GM19239 (cell line): ENCODE results near the gene AMBN.

Source experiments
- DNase-seq: peaks from one replicate; pipeline ENCODE4 v3.0.0; 2011; ENCODE audit warnings: low spot score; ENCODE audit not compliant: insufficient read length
- FAIRE-seq: peaks from 2 replicates; lab custom pipeline; 2011; peaks lifted over from hg19 to GRCh38; lab: Jason Lieb, UNC

AMBN gene, protein sequence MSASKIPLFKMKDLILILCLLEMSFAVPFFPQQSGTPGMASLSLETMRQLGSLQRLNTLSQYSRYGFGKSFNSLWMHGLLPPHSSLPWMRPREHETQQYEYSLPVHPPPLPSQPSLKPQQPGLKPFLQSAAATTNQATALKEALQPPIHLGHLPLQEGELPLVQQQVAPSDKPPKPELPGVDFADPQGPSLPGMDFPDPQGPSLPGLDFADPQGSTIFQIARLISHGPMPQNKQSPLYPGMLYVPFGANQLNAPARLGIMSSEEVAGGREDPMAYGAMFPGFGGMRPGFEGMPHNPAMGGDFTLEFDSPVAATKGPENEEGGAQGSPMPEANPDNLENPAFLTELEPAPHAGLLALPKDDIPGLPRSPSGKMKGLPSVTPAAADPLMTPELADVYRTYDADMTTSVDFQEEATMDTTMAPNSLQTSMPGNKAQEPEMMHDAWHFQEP

GRCh38 chr4:70591955-70592582 is at the start of gene AMBN:
Gene AMBN, plus strand, starts transcription at chr4:70592256. Its CDS starts 103 bp downstream, at chr4:70592359.
- FAIRE-seq (no peak), DNase-seq (no peak)

- FAIRE-seq: no peak
- DNase-seq: no peak
Observed at GRCh38 chr4:70544279-70544868, 47.7 kb upstream of the AMBN start.

DNA sequence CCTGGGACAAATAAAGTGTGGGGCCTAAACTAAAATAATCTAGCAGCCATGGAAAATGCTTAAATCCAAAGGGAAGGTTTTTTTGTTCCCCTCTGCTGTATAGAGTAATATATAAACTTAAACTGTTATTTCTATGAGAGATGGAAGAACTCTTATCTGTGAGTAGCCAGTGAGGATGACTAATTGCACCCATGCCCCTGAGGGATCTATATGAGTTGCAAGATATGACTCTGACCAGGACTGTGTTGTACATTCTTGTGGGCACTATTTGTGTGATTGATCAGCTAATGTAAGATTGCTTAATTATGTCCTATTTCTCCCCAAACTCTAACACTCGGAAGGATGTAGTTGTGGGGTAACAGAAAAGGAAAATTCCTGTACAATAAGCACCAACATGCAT is 35.2 kb upstream of the AMBN start:
- no peak for DNase-seq
- no peak for FAIRE-seq

GRCh38 chr4:70559211-70559830 is 32.7 kb upstream of the AMBN start:
- DNase-seq: peak; percentile 44
- peak; percentile 93 for FAIRE-seq

- FAIRE-seq (no peak), DNase-seq (no peak)
Observed at GRCh38 chr4:70559924-70560323, 32.1 kb upstream of the AMBN start.

DNA sequence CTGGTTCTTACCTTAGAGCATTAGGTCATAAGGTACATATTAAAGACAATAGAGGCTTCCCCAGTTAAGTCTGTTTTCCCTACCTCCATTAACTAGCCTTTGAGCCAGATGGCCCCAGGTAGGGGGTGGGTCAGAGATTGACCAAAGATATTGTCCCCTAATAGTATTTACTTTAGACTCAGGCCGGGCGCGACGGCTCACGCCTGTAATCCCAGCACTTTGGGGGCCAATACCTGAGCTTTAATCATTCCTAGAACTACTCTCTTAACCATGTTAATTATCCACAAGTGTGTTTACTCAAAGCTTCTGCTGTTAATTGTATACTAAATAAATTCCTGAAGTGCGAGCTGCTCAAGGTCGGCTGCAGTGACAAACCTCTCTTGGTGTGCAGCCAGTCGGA is 28.0 kb upstream of the AMBN start:
- FAIRE-seq (no peak), DNase-seq (no peak)

DNA sequence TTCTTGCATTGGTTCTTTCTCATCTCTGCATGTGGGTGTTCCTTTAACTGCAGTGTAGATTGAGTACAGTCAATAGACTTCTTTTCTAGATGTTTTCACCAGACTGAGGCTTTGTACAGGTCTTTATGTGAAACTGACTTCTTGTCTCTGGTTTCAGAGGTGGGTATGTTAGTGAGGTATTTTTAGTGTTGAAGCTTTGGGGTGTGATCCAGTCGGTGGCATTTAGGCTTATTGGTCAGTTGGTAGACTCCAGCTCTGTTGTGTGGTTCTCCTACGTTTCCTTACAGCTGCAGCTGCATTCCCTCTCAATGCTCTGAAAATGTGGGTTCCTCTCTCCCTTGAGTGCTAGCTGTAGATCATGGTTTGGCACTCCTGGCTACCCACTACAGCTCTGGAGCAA is 21.3 kb upstream of the AMBN start:
- DNase-seq: no peak
- FAIRE-seq: no peak

DNA sequence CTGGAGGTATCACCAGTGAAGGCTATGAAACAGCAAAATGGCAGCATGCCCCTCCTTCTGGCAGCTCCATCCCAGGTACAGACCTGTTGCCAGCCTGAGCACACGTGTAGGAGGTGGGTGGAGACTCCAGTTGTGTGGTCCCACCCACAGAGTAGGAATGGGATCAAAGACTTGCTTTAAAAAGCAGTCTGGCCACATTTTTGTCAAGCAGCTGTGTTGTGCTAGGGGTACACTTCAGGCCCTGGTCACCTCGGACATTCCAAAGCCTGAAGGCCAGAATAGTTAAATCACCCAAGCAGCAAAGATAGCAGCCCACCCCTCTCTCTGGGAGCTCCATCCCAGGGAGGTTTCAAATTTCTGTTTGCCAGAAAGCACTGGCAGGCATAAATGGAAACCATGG is 20.3 kb upstream of the AMBN start:
- DNase-seq (no peak), FAIRE-seq (no peak)

DNA sequence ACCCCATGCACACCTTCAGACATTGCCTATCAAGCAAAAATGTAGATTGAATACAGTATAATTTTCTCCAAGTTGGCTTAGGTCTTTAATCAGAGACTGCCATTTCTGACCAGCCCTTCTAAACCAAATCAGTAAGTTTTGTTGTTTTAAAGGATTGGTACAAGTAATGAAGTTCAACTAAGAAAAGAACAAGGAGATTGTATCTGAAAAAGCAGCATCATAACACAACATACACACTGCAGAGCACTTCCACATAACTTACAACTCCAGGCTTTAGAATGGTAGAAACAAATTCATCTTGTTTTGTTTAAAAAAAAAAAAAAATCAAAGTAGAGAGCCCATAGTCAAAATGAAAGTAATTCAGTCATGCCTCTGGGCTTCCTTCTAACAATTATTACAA is 16.1 kb upstream of the AMBN start:
- no peak for DNase-seq
- FAIRE-seq: no peak

DNA sequence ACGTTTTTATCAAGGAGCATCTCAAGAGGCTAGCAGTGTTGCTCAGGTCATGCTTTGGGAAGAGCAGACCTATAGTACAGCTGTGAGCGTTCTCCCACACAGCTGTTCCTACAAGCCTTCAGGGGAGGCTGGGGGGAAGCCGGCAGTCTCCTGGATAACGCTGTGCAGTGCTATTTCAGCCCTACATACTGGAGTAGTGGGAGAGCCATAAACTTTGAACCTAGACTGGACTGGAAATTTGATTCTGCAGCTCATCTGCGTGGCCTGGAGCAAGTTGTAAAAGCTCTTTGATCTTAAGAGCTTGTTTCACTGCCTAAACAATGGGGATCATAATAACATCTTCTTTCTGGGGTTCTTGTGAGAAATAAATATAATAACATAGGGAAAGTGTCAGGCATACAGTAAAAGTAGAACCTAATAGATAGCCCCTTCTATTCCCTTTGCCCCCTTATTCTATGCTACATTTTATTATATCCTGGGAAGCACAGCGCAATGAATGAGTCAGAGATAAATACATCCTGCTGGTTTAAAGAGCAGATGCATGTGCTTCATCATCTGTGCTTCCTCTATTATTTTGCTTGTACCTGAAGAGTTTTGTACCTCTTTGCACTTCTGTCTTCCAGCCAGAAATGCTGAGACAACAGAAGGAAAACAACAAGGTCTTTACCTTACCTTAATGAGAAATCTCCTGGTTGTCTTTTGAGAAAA is 14.7 kb upstream of the AMBN start:
- no peak for FAIRE-seq

DNA sequence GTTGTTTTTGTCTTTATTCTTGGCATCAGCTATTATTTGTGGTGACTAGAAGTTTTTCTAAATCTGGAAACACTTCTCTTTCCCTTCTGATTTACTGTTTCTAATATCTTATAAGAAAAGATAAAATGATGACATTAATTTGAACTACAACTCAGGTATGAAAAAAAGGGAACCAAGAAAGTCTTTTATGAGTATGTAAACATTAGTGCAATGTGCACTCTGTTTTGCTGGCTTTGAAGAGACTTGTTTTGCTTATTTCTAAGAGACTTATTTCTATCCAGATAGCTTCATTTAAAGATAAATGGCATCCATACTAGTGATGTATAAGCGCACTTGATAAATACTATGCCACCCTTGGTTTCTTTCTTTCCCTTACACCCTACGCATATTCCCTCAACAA is 10.1 kb upstream of the AMBN start:
- FAIRE-seq (peak; percentile 21), DNase-seq (no peak)

More for the DNA sequence above, 14.7 kb upstream of the AMBN start:
- DNase-seq: no peak

DNA sequence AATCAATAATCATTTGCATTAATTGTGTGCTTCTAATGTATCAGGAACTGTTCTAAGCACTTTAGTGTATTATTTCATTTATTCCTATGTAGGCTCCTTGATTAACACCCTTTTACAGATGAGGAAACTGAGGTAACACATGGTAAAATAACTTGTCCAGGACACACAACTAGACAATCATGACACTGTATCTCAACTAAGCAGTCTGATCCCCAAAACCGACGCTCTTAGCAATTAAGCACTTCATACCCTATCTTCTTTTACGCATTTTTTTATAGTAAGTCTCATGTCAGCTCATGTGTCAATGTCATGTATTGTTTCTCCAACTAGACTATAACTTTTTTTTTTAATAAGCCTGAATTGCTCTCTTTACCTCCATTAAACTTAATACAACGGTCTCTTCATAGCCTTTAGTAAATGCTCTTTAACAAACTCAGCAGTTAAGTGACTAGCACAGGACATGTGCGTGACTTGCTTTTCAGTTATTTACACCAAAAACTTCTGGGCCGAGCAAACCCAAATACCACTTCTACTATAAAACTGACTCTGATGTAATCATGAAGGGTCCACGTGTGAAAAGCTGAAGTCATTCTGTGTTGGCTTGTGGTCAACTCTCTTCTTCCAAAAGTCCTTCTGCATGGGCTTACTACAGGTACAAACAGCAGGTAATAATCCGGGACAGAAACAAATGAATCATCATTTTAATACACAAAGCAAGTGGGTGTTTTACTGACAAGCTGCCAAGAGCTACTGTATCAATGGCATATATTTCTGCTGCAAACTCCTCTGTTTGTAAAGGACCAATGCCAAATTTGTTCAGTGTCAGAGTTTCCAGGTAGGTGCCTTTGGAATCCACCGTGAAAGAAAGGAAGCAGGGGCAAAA is 7.9 kb upstream of the AMBN start:
- FAIRE-seq (peak; percentile 68), DNase-seq (no peak)

- FAIRE-seq (no peak), DNase-seq (no peak)
Observed at GRCh38 chr4:70586841-70587240, 5.2 kb upstream of the AMBN start.

- peak; percentile 33 for FAIRE-seq
- DNase-seq: no peak
Observed at GRCh38 chr4:70589785-70590184, 2.3 kb upstream of the AMBN start.

DNA sequence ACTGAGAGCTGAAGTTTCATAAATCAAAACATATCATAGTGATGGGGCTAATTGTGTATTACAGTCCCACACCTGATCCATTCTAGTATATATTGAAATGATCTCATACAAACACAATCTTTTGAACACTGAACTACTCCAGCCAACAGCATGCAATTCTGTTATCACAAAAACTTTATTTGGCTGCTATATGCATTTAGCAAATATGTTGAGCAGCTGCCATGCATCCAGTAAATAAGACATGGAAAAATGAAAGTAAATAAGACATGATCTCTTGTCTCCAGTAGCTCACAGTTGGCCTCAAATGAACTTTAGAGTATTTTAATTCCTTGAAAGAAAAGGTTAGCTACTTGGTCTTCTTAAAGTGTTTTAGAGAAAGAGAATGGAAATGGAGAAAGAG is 2.1 kb downstream of the AMBN start:
- FAIRE-seq (no peak), DNase-seq (no peak)

- DNase-seq (no peak), FAIRE-seq (no peak)
Observed at GRCh38 chr4:70600305-70600704, 8.2 kb downstream of the AMBN start.

DNA sequence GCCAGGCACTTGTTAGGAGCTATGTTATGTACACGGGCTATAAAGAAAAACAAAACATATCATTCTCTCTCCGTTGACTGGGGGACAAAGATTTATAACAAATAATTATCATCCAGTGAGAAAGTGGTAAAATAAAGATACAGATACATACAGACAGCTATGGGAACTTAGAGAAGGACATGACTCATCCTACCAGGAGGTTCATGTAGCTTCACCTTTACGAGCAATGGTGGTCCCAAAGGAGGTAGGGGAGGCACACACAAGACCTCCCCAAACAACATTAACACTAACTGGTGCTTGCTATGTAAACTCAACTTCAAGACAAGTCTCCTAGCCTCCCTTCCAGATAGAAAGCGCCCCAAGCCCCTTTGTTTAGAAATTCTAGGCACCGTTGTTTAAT is 8.9 kb downstream of the AMBN start:
- FAIRE-seq (no peak), DNase-seq (no peak)

DNA sequence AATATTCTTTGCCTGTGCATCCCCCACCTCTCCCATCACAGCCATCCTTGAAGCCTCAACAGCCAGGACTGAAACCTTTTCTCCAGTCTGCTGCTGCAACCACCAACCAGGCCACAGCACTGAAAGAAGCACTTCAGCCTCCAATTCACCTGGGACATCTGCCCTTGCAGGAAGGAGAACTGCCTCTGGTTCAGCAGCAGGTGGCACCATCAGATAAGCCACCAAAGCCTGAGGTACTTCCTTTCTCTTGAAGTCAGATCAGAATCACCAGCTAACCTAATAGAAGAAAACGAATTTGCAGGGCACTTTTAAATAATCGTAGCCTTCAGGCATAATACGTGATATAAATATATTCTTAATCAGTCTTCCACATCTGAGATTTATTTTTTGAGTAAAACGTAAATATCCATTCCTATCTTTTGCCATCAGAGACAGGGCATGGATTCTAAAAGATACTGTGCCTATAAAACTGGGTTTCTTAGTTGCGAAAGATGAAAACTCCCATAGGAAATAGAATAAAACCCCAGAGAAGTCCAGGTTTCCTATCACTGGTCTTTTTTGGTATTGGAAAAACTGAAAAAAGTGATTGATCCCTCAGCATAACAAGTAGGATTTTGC is 9.5 kb downstream of the AMBN start:
- peak; percentile 29 for DNase-seq
- FAIRE-seq: peak; percentile 97

DNA sequence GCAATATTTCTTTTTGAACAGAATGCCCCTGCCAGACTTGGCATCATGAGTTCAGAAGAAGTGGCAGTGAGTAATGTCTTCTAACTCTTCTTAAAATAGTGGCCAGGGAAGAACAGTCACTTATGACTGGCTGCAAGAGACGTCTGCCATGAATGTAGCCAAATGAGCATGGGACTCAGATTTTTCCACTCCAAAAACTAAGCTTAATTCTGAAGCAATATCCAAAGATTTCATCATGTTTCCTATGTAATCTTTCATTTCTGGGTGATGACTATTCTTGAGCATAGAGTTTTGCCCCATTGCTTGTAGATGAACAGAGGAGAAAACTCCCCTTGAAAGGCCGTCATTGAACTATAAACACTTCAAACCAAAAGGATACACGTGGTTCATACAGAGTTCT is 11.8 kb downstream of the AMBN start:
- DNase-seq: no peak
- no peak for FAIRE-seq
